Measurements from ENCODE around the gene HBEGF. TPM values are rescaled to one million over a fixed set of nuclear protein-coding genes. Genes with fewer than 3 reads are reported as not detected.

Gene HBEGF, protein sequence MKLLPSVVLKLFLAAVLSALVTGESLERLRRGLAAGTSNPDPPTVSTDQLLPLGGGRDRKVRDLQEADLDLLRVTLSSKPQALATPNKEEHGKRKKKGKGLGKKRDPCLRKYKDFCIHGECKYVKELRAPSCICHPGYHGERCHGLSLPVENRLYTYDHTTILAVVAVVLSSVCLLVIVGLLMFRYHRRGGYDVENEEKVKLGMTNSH
- 5.7 to 7.7 TPM (median 6.5 TPM) in 5 replicates for total RNA-seq (2022; extraction: Qiagen RNA extraction)

DNA sequence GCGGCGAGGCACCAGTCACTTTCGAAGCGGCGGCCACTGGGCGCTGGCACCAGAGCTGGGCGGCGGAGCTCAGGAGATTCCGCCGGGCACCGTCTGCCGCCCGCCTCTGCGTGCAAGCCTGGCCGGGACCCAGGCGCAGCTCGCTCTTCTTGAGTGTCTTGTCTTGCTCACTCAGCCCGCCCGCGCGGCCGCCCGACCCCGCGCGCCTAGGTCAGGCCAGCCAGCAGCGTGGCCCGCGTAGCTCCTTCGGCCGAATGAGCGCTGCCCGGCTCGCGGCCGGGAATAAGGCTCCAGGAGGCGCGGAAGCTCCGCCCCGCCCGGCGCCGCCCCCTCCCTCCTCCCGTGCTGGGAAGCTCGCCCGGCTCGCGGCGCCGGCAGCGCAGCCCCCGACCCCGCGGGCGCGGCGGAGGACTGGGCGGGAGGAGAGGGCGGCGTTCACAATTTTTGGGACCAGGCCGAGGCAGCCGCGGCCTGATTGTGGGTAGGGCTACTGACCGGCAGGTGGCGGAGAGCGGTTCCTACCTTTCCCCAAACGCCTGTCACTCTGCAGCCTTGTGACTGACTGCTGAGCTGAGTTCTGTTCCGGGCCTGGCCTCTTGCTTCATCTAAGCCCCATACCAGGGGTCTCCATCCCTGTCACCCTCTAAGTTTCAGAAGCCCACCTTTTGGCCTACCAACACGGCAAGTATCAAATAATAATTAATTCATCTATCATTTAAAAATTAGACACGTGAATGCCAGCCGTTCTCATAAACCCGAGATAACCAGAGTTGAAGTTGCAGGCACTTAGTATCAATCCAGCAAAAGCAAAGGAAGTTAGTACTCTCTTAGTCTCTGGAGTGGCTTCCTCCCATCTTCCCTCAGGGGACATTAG lies at the start of gene HBEGF:
TSS of gene HBEGF (minus strand) at position 256 of the 874 bp plus-strand sequence. CDS start 275 bp downstream, outside the sequence.

DNA sequence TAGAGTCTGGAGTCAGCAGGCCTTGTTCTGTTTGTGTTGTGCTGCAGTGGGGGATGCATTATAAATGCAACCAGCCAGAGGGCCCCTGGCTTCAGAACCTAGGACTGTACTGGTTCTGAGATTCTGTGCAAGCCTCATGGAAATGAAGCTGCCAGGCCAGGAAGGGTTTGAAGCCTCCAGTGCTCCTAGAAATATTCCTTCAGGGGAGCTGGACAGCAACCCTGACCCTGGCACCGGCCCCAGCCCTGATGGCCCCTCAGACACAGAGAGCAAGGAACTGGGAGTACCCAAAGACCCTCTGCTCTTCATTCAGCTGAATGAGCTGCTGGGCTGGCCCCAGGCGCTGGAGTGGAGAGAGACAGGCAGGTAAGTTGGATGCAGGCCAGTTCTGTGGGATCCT lies 13.7 kb upstream of the HBEGF start, which contains the start of gene SLC4A9:
TSS of gene SLC4A9 (plus strand) at position 94 of the 400 bp plus-strand sequence. CDS start at position 137, 43 bp downstream.

DNA sequence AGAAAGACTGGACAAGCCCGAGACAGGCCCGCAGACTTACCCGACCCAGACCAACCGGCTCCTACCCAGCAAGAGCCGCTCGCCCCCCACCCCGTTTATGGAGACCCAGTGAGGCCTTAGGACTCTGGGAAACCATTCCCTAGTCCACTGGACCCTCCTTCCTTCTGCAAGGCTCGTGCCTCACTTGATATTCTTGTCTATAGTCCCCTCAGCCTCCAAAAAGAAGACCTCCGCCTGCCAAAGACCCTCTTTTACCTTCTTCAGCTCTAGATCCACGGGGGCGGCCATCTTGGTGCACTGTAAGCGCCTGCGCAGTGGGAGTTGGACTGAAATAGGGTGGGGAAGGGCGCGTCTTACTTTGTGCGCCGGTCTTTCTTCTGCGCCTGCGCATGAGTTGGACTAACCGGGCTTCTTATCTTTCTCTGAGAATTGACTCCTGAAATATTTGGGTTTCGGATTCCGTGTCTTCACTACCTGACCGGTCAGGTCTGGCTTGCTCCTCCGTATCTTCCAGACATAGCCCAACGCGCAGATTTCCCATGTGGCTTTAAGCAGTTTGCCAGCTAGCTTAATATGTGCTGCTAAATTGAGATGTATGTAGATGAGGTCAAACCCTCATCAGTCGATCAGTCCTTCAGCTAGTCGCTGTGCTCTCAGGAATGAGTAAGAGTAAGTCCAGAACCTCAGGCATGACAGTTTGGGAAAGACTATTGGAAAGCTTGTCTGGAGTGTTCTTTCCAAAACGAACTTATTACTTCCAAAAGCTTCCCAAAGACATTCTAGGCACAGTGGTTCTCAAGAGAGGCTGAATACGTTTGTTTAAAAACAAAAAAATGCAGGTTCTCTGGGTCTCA lies 43.4 kb downstream of the HBEGF start, which contains the start of gene PFDN1:
TSS of gene PFDN1 (minus strand) at position 316 of the 854 bp plus-strand sequence. CDS start at position 288, 28 bp downstream.

Other genes starting within 250 kb of the HBEGF start
- gene PURA, start 232.5 kb downstream of the HBEGF start, total RNA-seq (2022; extraction: Qiagen RNA extraction): 4.8 to 6.5 TPM (median 5.3 TPM) in 5 replicates
- 0.72 to 1.0 TPM (median 0.89 TPM) in 5 replicates for gene IGIP, start 220.7 kb downstream of the HBEGF start, total RNA-seq (2022; extraction: Qiagen RNA extraction)
- 160 to 243 TPM (median 182 TPM) in 5 replicates for gene CYSTM1, start 171.4 kb downstream of the HBEGF start, total RNA-seq (2022; extraction: Qiagen RNA extraction)
- 86.1 to 120 TPM (median 90.6 TPM) in 5 replicates for gene PFDN1, start 43.5 kb downstream of the HBEGF start, total RNA-seq (2022; extraction: Qiagen RNA extraction)
- gene SLC4A9, start 13.6 kb upstream of the HBEGF start, total RNA-seq (2022; extraction: Qiagen RNA extraction): 0.02 to 0.03 TPM in 2 of 5 replicates, not detected in the others
- gene ANKHD1, start 55.2 kb upstream of the HBEGF start, total RNA-seq (2022; extraction: Qiagen RNA extraction): 41.8 to 52.0 TPM (median 47.5 TPM) in 5 replicates
- 1.4 to 3.2 TPM (median 2.3 TPM) in 5 replicates for gene EIF4EBP3, start 201.1 kb upstream of the HBEGF start, total RNA-seq (2022; extraction: Qiagen RNA extraction)
- 36.5 to 50.1 TPM (median 40.3 TPM) in 5 replicates for gene SRA1, start 210.9 kb upstream of the HBEGF start, total RNA-seq (2022; extraction: Qiagen RNA extraction)
- 3.6 to 7.1 TPM (median 5.5 TPM) in 5 replicates for gene APBB3, start 218.0 kb upstream of the HBEGF start, total RNA-seq (2022; extraction: Qiagen RNA extraction)
- 75.7 to 87.0 TPM (median 80.0 TPM) in 5 replicates for gene SLC35A4, start 218.2 kb upstream of the HBEGF start, total RNA-seq (2022; extraction: Qiagen RNA extraction)